GM21528 (cell line): ENCODE results near the gene PALLD.

Source experiments
- ATAC-seq: cut with Tn5 transposase; IDR thresholded peaks from one replicate; pipeline ENCODE4 v1.9.1; 2021; ENCODE audit warnings: mild to moderate bottlenecking, moderate library complexity; ENCODE audit not compliant: unreplicated experiment, low FRiP score

The PALLD gene

DNA sequence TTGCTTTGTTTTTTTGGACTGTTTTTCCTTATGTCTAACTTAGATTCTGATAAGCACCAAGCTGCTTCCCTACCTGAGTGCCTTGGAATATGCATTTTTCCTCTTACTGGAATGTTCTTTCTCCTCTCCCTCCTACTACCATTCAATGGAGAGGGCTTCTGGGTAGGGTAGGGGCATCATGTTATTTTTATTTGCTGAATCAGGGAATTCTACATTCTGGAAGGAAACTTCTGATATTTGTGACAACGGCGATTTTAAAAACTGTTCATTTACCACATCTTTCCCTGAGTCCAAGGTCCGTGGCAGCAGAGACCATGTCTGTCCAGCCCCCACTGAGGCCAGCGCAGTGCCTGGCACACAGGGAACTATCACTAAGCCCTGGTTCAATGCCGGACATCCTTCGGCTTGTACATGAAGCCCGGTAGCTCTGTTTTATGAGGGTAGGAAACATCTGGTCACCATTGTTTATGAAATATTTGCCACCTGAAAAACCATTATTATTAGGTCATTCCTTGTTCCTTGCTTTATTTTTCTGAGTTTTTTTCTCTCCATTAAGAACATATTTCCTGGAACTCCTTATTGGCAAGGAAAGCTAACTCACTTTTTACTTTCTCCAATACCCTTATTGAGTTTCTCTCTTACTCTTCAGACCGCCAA, 57.0 kb downstream of the PALLD start:
- ATAC-seq = no peak

GRCh38 chr4:168555437-168555836, 58.6 kb downstream of the PALLD start:
- ATAC-seq = no peak

DNA sequence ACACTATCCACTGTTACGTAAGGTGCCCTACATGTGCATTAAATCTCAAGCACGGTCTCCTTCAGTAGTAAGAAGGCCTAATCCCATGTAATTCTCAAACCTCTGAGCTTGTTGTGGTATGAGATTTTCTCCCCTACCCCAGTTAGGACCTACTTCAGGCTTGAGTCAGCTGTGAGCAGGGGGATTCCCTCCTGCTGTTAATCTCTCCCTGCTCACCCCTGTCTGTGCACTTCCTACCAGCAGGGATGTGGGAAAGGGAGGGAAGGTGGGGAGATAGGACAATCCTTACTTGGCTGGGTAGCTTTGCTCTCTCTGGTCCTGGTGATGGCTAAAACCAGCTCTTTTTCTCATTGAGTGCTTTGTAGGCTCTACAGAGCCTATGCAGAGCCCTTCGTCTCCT, 60.8 kb downstream of the PALLD start:
- ATAC-seq = no peak

- ATAC-seq = no peak
These were observed 61.7 kb downstream of the PALLD start for GRCh38 chr4:168558599-168558998.

DNA sequence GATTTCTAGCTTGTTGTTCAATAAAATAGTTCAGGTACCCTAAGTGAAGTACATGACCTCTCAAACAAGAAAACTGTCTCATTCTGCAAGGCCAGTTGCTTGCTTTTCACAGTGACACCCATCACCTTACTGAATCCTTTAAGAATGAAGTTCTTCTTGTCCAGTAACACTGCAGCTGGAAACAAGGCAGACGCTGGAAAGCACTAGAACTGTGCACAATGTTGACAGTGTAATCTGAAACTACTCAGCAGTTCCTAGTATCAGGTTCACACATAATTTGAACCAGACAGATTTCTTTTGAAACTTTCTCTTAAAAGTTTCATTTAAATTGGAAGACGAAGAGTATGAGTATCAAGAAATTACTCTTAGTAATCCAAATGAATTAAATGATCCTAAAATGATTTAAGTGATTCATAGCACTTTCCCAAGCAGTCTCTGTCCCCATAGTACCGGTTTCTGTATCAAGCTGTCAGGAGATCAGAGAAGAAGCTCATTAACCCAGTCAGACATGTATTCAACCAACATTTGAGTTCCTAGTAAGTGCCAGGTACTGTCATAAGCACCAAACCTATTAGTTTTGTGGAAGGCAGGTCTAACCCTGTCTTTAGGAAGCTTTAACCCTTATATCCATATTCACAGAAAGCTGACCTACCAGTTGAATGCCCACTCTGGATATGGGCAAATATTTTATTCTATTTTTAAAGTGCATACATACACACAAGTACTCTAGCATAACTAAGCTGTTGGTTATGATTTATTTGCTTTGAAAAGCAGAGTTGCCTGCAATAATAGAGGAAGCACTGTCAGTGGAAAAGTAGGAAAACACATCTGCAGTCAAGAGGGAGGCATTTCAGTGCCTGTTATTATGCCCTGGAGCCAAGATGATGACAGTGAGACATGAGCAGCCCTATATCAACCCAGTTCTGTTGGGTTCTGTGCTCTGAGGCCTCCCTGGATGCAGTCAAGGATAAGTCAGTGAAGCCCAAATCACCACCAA, 63.6 kb downstream of the PALLD start:
- ATAC-seq = no peak

DNA sequence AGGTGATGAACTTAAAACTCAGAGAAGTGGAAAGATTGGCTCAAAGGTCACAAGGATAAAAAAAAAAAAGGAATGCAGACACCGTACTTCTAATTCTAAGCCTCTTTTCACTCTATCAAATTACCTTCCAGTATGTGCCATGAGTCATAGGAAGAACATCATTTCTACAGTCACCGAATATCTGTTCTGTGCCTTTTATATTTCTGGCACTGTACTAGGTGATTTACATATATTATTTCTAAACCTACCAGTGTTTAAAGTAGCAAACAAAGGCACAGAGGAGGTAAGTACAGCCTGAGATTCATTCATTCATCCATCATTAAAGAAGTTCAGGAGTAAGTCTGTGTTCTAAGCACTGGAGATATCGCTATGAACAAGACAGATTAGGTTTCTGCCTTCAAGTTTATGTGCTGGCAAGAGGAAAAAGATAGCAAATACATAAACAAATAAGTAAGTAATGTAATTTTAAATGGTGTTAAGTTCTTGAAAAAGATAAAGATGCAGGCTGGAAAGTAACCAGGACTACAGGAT, 65.3 kb downstream of the PALLD start:
- ATAC-seq = no peak

- no peak for ATAC-seq
These were observed 67.2 kb downstream of the PALLD start for GRCh38 chr4:168564023-168564422.

- ATAC-seq = no peak
These were observed 68.3 kb downstream of the PALLD start for GRCh38 chr4:168565130-168565529.

DNA sequence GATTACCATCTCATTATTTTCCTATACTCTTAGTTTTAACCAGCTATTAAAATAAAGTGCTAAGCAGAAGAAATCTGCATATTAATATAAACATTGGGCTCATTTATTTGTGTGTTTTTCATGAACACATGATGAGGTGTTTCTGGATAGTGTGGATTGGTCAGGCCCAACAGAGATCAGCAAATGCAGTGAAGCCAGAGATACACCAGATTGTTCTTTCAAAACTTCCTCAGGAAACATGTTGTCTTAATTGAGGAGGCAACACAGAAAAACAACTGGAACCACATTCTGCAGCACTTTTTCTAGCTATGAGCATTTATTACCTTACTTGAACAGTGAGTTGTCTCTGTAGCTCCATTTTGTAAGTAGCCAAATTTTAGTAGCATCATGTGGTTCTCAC, 69.9 kb downstream of the PALLD start:
- no peak for ATAC-seq

- ATAC-seq = no peak
These were observed 72.4 kb downstream of the PALLD start for GRCh38 chr4:168569066-168569930.

GRCh38 chr4:168569931-168570276, 73.1 kb downstream of the PALLD start:
- no peak for ATAC-seq

- no peak for ATAC-seq
These were observed 73.6 kb downstream of the PALLD start for GRCh38 chr4:168570466-168570865.

DNA sequence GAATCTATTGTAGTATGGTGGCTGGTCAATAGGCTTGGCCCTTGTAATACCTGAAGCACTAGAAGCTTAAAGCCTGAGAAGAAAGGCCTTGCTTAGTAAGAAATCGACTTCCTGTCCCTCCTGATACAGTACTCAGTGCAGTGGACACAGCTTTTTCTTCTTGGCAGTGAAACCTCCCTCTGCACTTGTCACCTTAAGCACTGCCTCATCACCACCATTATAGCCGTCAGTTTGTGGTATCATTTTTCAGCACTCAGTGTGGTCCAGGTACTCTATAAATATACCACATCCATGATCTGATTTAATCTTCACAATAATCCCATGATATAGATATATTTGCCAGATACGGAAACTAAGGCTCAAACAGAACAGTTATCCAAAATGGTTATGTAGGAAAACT, 75.2 kb downstream of the PALLD start:
- no peak for ATAC-seq

GRCh38 chr4:168573870-168574269, 77.0 kb downstream of the PALLD start:
- ATAC-seq = no peak

- no peak for ATAC-seq
These were observed 77.9 kb downstream of the PALLD start for GRCh38 chr4:168574581-168575295.

- no peak for ATAC-seq
These were observed 78.6 kb downstream of the PALLD start for GRCh38 chr4:168575473-168575872.

GRCh38 chr4:168577624-168578023, 80.8 kb downstream of the PALLD start:
- ATAC-seq = no peak

- ATAC-seq = no peak
These were observed 83.4 kb downstream of the PALLD start for GRCh38 chr4:168580228-168580627.

GRCh38 chr4:168584321-168584771, 87.5 kb downstream of the PALLD start:
- ATAC-seq = no peak
